ENCODE measurements around the gene KRTAP26-1.

The KRTAP26-1 gene, protein sequence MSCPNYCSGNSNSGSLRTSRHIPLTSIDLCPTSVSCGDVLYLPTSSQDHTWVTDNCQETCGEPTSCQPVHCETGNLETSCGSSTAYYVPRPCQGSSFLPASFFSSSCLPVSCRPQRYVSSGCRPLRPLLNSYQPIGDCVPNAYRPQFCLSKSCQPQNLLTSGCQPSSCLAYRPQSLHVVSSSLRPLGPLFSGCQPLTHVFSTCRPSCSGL

DNA sequence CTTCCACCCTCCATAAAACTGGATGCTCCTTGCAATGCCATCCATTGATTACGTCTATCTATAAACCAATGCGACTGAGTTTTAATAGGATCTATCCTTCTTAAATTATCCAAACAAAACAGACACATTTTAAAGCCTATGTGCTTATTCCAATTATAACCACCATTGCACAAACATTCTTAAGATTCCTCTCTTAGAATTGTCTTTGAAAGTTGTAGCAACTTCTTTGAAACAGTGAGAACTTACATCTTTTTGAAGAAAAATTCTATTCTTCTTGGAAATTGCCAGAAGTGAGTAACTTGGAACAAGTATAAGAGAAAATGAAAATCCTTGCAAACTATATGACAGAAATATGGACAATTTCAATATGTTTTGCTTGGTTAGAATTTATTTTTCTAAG is at the start of gene KRTAP26-1:
Gene KRTAP26-1, minus strand, starts transcription at position 101 of the 400 bp plus-strand sequence. CDS start 280 bp downstream, outside the sequence.
- DNase-seq (ENCODE audit: low read depth): no peak

GRCh38 chr21:30355906-30356305 is 35.8 kb upstream of the KRTAP26-1 start:
- DNase-seq (ENCODE audit: low read depth): no peak

- no peak for DNase-seq (ENCODE audit: low read depth)
Measured at GRCh38 chr21:30354308-30355005, 34.3 kb upstream of the KRTAP26-1 start.

GRCh38 chr21:30351534-30351933 is 31.4 kb upstream of the KRTAP26-1 start:
- no peak for DNase-seq (ENCODE audit: low read depth)

DNA sequence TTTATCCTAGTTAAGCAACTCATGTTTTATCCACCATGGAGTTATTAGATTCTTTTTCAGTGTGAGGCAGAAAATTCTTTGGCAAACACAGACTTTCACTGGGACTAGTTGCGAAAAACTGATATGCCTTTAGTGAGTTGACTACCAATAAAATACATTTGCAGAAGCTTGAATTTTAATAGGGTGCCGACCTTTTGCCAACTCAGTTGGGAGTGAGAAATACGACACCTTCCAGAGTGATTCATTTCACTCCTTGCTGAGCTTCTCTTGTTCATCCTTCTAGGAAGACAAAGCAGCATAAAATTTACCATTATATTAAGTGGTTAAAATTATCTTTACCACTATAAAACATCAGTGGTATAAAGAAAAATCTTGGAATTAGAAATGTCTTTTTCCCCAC is 29.5 kb upstream of the KRTAP26-1 start:
- no peak for DNase-seq (ENCODE audit: low read depth)

GRCh38 chr21:30348506-30348905 is 28.4 kb upstream of the KRTAP26-1 start, which contains the start of gene KRTAP23-1:
Gene KRTAP23-1 (minus strand): TSS chr21:30348606. CDS start chr21:30348606, 0 bp downstream.
- no peak for DNase-seq (ENCODE audit: low read depth)

DNA sequence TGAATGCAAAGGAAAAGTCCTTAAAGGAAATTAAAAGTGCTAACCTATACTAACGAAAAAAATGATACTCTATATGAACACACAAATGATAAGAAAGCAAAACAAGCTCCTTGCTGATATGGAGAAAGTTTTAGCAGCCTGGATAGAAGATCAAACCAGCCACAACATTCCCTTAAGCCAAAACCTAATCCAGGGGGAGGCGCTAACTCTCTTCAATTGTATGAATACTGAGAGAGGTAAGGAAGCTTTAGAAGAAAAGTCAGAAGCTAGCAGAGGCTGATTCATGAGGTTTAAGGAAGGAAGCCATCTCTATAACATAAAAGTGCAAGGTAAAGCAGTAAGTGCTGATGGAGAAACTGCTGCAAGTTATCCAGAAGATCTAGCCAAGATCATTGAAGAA is 24.9 kb upstream of the KRTAP26-1 start:
- DNase-seq (ENCODE audit: low read depth): no peak

DNA sequence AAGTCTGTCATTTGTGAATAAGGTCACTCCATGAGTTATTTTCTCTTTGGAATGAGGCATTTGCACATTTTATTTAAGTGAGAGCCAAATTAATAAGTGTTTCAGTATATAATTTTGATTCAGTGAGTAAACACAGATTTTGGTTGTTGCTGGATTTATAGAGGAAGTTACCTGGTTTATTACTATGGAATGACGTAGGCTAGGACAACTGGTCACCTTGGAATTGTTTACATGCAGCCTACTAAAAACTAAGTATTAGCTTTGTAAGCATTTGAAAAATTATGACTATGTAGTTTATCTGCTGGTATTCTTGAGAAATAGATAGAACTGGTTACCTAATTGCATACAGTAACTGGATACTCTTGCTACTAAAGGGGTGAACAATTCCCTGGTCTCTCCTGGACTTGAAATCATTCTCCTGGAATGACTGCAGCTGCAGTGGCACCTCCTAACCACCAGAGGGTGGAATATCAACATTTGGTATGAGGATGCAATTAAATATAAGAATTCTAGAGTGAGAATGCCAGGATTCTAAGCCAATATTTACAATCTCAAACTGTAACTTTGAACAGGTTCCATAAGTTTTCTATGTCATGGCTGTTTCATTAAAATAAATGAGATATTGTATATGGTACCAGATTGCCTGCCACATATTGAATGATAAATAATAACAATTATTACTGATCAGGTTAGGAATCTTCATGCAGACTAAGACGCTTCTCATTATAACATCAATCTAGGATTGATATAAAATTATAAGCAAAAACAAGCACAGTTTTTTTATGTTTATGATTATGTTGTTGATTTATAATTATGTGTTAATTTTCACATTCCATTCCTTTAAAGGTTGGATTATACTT is 20.8 kb upstream of the KRTAP26-1 start:
- DNase-seq (ENCODE audit: low read depth): peak; percentile 14

DNA sequence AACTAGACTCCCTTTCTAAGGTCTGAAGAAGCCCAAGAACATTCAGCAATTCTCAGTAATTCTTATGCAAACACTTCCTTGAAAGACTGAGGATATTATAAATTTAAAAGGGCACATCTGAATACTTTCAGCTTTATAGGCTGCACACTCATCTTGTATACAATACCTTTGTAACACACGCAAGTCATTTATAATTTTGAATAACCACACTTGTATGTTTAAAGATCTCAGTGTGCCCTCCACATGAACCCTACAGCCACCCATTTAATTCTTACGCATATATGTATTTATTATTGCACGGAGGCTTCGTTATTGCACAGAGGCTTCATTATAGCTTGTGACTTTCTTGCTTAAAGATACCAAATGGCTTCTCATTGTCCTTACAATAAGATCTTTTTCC is 18.6 kb upstream of the KRTAP26-1 start:
- DNase-seq (ENCODE audit: low read depth): no peak

- DNase-seq (ENCODE audit: low read depth): no peak
Measured at GRCh38 chr21:30337772-30338171, 17.7 kb upstream of the KRTAP26-1 start.

DNA sequence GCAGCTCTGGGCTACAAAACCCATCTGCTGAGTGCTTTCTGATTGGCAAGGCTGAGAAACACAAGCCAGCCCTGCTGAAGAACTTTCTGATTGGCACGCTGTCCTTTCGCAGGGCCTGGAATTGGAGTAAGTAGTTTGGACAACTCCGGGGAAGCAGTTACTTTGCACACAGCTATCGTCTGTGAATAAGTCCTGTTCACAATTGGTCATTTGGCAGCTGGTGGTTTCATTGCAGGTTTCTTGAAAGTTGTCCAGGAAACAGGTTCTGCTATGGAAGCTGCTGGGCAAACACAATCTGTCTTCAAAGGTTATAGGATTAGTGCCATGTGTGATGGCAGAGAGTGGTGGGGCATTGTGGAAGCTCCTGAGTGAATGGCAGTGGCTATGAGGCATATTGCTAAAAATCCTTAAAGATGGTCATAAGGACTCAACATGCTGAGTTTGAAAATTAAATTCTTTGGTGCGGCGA is 17.2 kb upstream of the KRTAP26-1 start, which contains the start of gene KRTAP27-1:
Gene KRTAP27-1, minus strand, starts transcription at position 419 of the 469 bp plus-strand sequence. Its CDS starts 26 bp downstream, at position 393.
- no peak for DNase-seq (ENCODE audit: low read depth)

DNA sequence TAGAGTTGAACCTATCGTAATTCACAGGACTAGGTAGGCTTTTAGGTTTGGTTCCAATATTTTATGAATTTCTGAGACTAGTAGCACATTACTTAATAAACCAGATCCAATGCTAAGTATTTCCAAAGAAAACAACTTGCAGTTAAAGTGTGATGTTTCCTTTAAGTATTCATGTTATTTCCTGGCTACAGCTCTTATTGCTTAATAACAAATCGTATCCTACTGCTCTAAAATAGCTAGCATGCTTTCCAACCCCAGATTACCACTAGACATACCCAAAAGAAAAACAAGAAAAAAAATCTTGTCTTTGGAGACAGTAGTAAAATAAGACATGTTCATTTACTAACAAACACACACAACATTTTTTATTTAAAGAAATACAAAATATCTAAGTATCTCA is 16.5 kb upstream of the KRTAP26-1 start:
- DNase-seq (ENCODE audit: low read depth): peak; percentile 0

- DNase-seq (ENCODE audit: low read depth): no peak
Measured at GRCh38 chr21:30333736-30334135, 13.6 kb upstream of the KRTAP26-1 start.

DNA sequence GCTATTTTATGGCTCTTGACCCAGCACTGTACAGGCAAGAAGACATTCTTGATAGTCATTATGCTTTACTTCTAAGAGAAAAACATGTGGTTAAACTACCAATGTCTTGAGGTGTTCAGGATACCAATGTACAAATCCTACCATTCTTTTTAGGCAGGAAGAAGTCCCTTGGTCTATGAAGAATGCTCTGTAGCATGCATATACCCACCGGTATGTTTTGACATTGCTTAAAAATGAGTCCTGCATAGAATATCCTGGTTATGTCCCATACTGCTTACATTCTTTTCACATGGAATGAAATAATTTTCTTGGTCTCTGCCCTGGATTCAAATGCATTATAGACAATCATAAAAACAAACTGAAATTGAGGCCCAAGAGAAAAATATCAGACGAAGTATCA is 12.6 kb upstream of the KRTAP26-1 start:
- no peak for DNase-seq (ENCODE audit: low read depth)

GRCh38 chr21:30329203-30329875 is 9.2 kb upstream of the KRTAP26-1 start:
- DNase-seq (ENCODE audit: low read depth): no peak

- DNase-seq (ENCODE audit: low read depth): no peak
Measured at GRCh38 chr21:30326390-30326789, 6.3 kb upstream of the KRTAP26-1 start.

GRCh38 chr21:30315701-30316100 is 4.4 kb downstream of the KRTAP26-1 start:
- DNase-seq (ENCODE audit: low read depth): no peak

GRCh38 chr21:30306884-30307283 is 13.2 kb downstream of the KRTAP26-1 start:
- no peak for DNase-seq (ENCODE audit: low read depth)

DNA sequence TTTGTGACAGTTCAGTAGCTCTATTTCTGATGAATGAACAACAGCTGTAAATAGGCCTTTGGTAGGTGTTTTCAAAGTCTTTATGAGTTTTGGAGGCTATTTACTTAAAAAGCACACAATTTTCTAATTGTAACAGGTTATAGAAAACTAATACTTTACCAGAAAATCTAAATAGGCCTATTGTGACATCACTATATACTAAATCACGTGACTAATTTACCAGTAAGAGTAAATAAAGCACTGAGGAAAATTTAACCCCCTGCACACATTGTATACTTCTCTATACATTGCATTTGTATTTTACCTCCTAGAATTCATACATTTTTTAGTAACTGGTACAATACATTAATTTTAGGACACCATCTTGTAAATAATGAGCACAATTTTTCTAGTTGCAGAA is 15.0 kb downstream of the KRTAP26-1 start:
- no peak for DNase-seq (ENCODE audit: low read depth)

GRCh38 chr21:30289215-30289614 is 30.9 kb downstream of the KRTAP26-1 start, which contains the start of gene KRTAP25-1:
Gene KRTAP25-1 (minus strand): TSS chr21:30289514. CDS start chr21:30289490, 24 bp downstream.
- no peak for DNase-seq (ENCODE audit: low read depth)

GRCh38 chr21:30282850-30283249 is 37.3 kb downstream of the KRTAP26-1 start, which contains the start of gene KRTAP24-1:
Gene KRTAP24-1 (minus strand): TSS chr21:30282950. CDS start chr21:30282932, 18 bp downstream.
- no peak for DNase-seq (ENCODE audit: low read depth)

- DNase-seq (ENCODE audit: low read depth): no peak
Measured at GRCh38 chr21:30271611-30272010, 48.5 kb downstream of the KRTAP26-1 start.
